ENCODE measurements around the gene DSCAML1.

DNA sequence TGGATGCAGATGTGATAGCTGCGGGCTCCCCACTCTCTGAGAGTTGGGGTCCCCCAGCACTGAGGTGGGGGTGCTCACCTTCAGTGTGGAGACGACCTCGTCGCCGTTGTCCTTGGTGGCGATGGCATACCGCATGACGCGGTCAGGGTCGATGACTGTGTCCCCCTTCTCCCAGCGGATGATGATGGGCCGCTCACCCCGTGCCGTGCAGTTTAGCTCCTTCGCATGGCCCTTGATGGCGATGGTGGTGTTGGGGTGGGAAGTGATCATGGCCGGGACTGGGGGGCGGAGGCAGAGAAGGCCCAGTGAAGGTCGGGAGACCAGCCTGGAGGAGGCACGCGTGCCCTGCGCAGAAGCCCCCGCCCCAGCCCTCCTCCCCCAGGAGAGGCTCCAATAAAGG is 315.1 kb downstream of the DSCAML1 start:
- no peak for TF ChIP-seq POLR2A (IDR thresholded peaks at IDR 0.05)
- TF ChIP-seq, protein P1, sequence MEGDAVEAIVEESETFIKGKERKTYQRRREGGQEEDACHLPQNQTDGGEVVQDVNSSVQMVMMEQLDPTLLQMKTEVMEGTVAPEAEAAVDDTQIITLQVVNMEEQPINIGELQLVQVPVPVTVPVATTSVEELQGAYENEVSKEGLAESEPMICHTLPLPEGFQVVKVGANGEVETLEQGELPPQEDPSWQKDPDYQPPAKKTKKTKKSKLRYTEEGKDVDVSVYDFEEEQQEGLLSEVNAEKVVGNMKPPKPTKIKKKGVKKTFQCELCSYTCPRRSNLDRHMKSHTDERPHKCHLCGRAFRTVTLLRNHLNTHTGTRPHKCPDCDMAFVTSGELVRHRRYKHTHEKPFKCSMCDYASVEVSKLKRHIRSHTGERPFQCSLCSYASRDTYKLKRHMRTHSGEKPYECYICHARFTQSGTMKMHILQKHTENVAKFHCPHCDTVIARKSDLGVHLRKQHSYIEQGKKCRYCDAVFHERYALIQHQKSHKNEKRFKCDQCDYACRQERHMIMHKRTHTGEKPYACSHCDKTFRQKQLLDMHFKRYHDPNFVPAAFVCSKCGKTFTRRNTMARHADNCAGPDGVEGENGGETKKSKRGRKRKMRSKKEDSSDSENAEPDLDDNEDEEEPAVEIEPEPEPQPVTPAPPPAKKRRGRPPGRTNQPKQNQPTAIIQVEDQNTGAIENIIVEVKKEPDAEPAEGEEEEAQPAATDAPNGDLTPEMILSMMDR (IDR thresholded peaks at IDR 0.05): no peak
